HCT116 (cell line): ENCODE results near the gene DUOXA2. TPM values are rescaled to one million over a fixed set of nuclear protein-coding genes. Genes with fewer than 3 reads are reported as not detected.

Experiments
- ATAC-seq: fragments of 200-7000 bp; cut with Tn5 transposase; 2 replicates; pipeline ENCODE4 v1.9.1; 2020; ENCODE audit warnings: mild to moderate bottlenecking, moderate library complexity
- BruUV-seq: library from RNA; stranded (reverse); fragments of 400-500 nt; replicated peaks from 2 replicates; lab custom pipeline; 2021; lab: Mats Ljungman, UMichigan
- CTCF ChIA-PET: fragments of 300-600 bp; sonication (Branson Sonifier 250); formaldehyde crosslinking; loops from one replicate; lab custom pipeline; 2021; ENCODE audit warnings: antibody characterized with exemption; lab: Charles Lee
- POLR2A ChIA-PET: fragments of 300-600, 350-600 bp; sonication (Branson Sonifier 250); formaldehyde crosslinking; loops from one replicate; lab custom pipeline; 2021; ENCODE audit warnings: antibody characterized with exemption; lab: Charles Lee
- RAD21 ChIA-PET, 2 experiments: fragments of 300-600 bp; sonication (Branson Sonifier 250); formaldehyde crosslinking; loops; one replicate each; lab custom pipeline; 2023; ENCODE audit warnings: low total read pairs in 2 of 2; ENCODE audit not compliant: uncharacterized antibody in 2 of 2, unreplicated experiment in 2 of 2, low non-redundant PET in 1 of 2; lab: Charles Lee
- DNase-seq: peaks from one replicate; pipeline ENCODE4 v3.0.0-alpha.2; 2010; ENCODE audit warnings: low read depth, low spot score
- H2AFZ ChIP-seq: fragments of 200-600 bp; shearing (Covaris generic), sonication (generic); 2 replicates; pipeline ENCODE4 v1.6.1; 2017; ENCODE audit warnings: low read depth, mixed run types, mixed read lengths, antibody characterized with exemption, low read length; ENCODE audit not compliant: poor library complexity, severe bottlenecking
- H3K27ac ChIP-seq: 2 replicates; pipeline ENCODE4 v1.5.1; 2012; ENCODE audit warnings: low read depth, low read length
- H3K27me3 ChIP-seq: fragments of 200-600 bp; sonication (generic); 2 replicates; pipeline ENCODE4 v1.6.1; 2016; ENCODE audit warnings: mixed run types, low read length, mixed read lengths; ENCODE audit not compliant: insufficient read depth
- H3K36me3 ChIP-seq, 2 experiments: fragments of 200-500 bp in 1 of 2; fragments of 200-600 bp in 1 of 2; sonication (Bioruptor generic) in 1 of 2; sonication (generic) in 1 of 2; 2 replicates each; pipeline versions ENCODE4 v1.5.1 to v1.6.1; 2014 to 2016; ENCODE audit warnings: low read length in 2 of 2, inconsistent platforms in 1 of 2, mixed read lengths in 1 of 2, mixed run types in 1 of 2; ENCODE audit not compliant: insufficient read depth in 2 of 2, control insufficient read depth in 1 of 2
- H3K4me1 ChIP-seq, 2 experiments: fragments of 200-600 bp in 1 of 2; sonication (generic) in 1 of 2; 2 replicates each; pipeline versions ENCODE4 v1.5.1 to v1.6.1; 2012 to 2017; ENCODE audit warnings: low read length in 2 of 2, inconsistent platforms in 1 of 2, mild to moderate bottlenecking in 1 of 2, mixed read lengths in 1 of 2, mixed run types in 1 of 2, moderate library complexity in 1 of 2; ENCODE audit not compliant: insufficient read depth in 2 of 2, control insufficient read depth in 1 of 2
- H3K4me2 ChIP-seq: fragments of 200-600 bp; sonication (generic); 2 replicates; pipeline ENCODE4 v1.6.1; 2017; ENCODE audit warnings: mixed run types, low read length, mixed read lengths
- H3K4me3 ChIP-seq, 2 experiments: fragments of 200-600 bp in 1 of 2; sonication (generic) in 1 of 2; replicated peaks in 1 of 2; 2 replicates each; pipeline ENCODE4 v1.5.1; 2011 to 2016; ENCODE audit warnings: low read length in 2 of 2, control low read depth in 1 of 2, low read depth in 1 of 2, mild to moderate bottlenecking in 1 of 2, mixed read lengths in 1 of 2, mixed run types in 1 of 2
- H3K79me2 ChIP-seq: fragments of 200-600 bp; sonication (generic); 2 replicates; pipeline ENCODE4 v1.6.1; 2017; ENCODE audit warnings: mild to moderate bottlenecking, mixed run types, low read length, moderate library complexity, mixed read lengths; ENCODE audit not compliant: insufficient read depth
- H3K9ac ChIP-seq: fragments of 200-600 bp; sonication (generic); 2 replicates; pipeline ENCODE4 v1.6.1; 2016; ENCODE audit warnings: low read length, mixed read lengths
- H3K9me2 ChIP-seq: fragments of 200-600 bp; sonication (generic), shearing (Covaris generic); 2 replicates; pipeline ENCODE4 v1.6.1; 2017; ENCODE audit warnings: mixed run types, mild to moderate bottlenecking, moderate library complexity; ENCODE audit not compliant: insufficient read depth
- H3K9me3 ChIP-seq, 2 experiments: fragments of 200-500 bp in 1 of 2; fragments of 200-600 bp in 1 of 2; sonication (Bioruptor generic) in 1 of 2; sonication (generic) in 1 of 2; 2 replicates each; pipeline ENCODE4 v1.6.1; 2014 to 2017; ENCODE audit warnings: low read length in 2 of 2, mixed read lengths in 2 of 2, inconsistent platforms in 1 of 2, low read depth in 1 of 2, mild to moderate bottlenecking in 1 of 2, mixed run types in 1 of 2, moderate library complexity in 1 of 2; ENCODE audit not compliant: control insufficient read depth in 1 of 2, insufficient read depth in 1 of 2
- H4K20me1 ChIP-seq: fragments of 200-600 bp; sonication (generic), shearing (Covaris generic); 2 replicates; pipeline ENCODE4 v1.6.1; 2017; ENCODE audit warnings: mixed run types, mild to moderate bottlenecking, moderate library complexity; ENCODE audit not compliant: insufficient read depth
- CEBPB ChIP-seq: IDR thresholded peaks from 2 replicates; pipeline ENCODE4 v1.6.1; 2012; ENCODE audit warnings: low read depth
- EGR1 ChIP-seq: IDR thresholded peaks from 2 replicates; pipeline ENCODE4 v1.6.1; 2012; ENCODE audit warnings: low read depth
- ELF1 ChIP-seq: IDR thresholded peaks from 2 replicates; pipeline ENCODE4 v1.6.1; 2012; ENCODE audit warnings: low read depth, borderline replicate concordance
- EZH2 ChIP-seq: fragments of 200-600 bp; sonication (generic); IDR thresholded peaks from 2 replicates; pipeline ENCODE4 v1.6.1; 2017; ENCODE audit warnings: antibody characterized with exemption, mixed run types
- EZH2phosphoT487 ChIP-seq: fragments of 200-600 bp; IDR thresholded peaks from 2 replicates; pipeline ENCODE4 v1.6.1; 2018; ENCODE audit warnings: antibody characterized with exemption, borderline replicate concordance
- FOSL1 ChIP-seq: IDR thresholded peaks from 2 replicates; pipeline ENCODE4 v1.6.1; 2012; ENCODE audit warnings: low read depth
- JUND ChIP-seq: IDR thresholded peaks from 2 replicates; pipeline ENCODE4 v1.6.1; 2012
- POLR2A ChIP-seq: IDR thresholded peaks from 2 replicates; pipeline ENCODE4 v1.7.0; 2011; ENCODE audit warnings: borderline replicate concordance; ENCODE audit not compliant: insufficient read depth, insufficient read length; ENCODE audit errors: extremely low read depth
- POLR2AphosphoS5 ChIP-seq: IDR thresholded peaks from 2 replicates; pipeline ENCODE4 v1.6.1; 2011; ENCODE audit warnings: mild to moderate bottlenecking, low read depth, low read length, moderate library complexity
- RAD21 ChIP-seq: IDR thresholded peaks from 2 replicates; pipeline ENCODE4 v1.6.1; 2012; ENCODE audit warnings: low read depth, mild to moderate bottlenecking
- SP1 ChIP-seq: IDR thresholded peaks from 2 replicates; pipeline ENCODE4 v1.6.1; 2012; ENCODE audit warnings: low read depth
- TCF7L2 ChIP-seq: IDR thresholded peaks from 2 replicates; pipeline ENCODE4 v1.7.0; 2011; ENCODE audit warnings: borderline replicate concordance, inconsistent platforms; ENCODE audit not compliant: insufficient read depth, insufficient read length; ENCODE audit errors: extremely low read depth
- YY1 ChIP-seq: IDR thresholded peaks from 2 replicates; pipeline ENCODE4 v1.6.1; 2011; ENCODE audit warnings: low read length, low read depth, moderate library complexity, mild to moderate bottlenecking; ENCODE audit not compliant: insufficient replicate concordance; ENCODE audit errors: extremely low read depth
- intact Hi-C: fragments of 100-400 bp; cut with micrococcal nuclease; formaldehyde crosslinking; loops from 2 replicates; pipeline ENCODE4 v1.10.0; 2022
- total RNA-seq: library from RNA; stranded (reverse); gene quantifications from one replicate; pipeline ENCODE4 v1.2.1, GENCODE V29; 2021; ENCODE audit not compliant: unreplicated experiment
- TF ChIP-seq, protein P1 (sequence below): IDR thresholded peaks from 2 replicates; pipeline ENCODE4 v1.6.1; 2012; ENCODE audit warnings: low read depth
- TF ChIP-seq, protein P2 (sequence below): IDR thresholded peaks from 2 replicates; pipeline ENCODE4 v1.6.1; 2012
- TF ChIP-seq, protein P3 (sequence below): IDR thresholded peaks from 2 replicates; pipeline ENCODE4 v1.6.1; 2012
- TF ChIP-seq, protein P4 (sequence below): IDR thresholded peaks from 2 replicates; pipeline ENCODE4 v1.6.1; 2011; ENCODE audit warnings: mild to moderate bottlenecking, low read length, moderate library complexity; ENCODE audit not compliant: insufficient replicate concordance; ENCODE audit errors: extremely low read depth
- TF ChIP-seq, protein P5 (sequence below), 3 experiments: fragments of 200-600 bp in 1 of 3; sonication (generic) in 1 of 3; IDR thresholded peaks in 2 of 3; conservative IDR thresholded peaks in 1 of 3; 2 replicates each; pipeline ENCODE4 v1.5.1; 2012 to 2017; ENCODE audit warnings: low read depth in 2 of 3, low read length in 2 of 3, antibody characterized with exemption in 1 of 3, borderline replicate concordance in 1 of 3, control low read depth in 1 of 3, mild to moderate bottlenecking in 1 of 3, mixed read lengths in 1 of 3, mixed run types in 1 of 3, moderate library complexity in 1 of 3; ENCODE audit not compliant: insufficient read depth in 1 of 3

Gene DUOXA2
- total RNA-seq, 1 experiment from 2014 or later: not detected

DNA sequence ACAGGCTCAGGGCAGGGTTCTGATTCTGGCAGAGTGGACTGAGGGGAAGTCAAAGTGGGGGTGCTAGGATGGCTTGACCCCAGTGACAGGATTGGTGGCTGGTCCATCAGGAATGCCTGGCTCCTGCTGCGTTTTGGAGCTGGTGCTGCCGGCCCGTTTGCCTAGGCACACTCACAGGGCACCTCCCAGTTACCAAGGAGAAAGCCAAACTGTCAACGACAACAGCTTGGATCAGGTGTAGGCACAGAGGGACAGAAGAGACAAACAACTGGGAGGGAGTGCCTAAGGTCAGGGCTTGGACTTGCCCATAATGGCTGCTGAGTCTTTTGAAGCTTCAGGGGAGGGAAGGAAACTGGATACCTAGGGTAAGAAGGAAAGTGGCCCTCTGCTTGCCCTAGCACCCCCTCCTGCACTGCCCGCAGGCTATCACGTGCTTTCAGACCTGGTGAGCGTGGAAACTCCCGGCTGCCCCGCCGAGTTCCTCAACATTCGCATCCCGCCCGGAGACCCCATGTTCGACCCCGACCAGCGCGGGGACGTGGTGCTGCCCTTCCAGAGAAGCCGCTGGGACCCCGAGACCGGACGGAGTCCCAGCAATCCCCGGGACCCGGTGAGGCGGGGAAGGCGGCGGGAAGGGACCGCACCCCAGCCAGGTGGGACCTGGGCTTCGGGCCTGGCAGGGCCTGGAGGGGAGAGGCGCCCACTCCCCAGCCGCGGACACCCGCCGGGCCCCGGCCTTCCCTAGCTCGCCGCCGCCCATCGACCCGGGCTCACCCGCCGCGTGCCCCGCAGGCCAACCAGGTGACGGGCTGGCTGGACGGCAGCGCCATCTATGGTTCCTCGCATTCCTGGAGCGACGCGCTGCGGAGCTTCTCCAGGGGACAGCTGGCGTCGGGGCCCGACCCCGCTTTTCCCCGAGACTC, 20.8 kb downstream of the DUOXA2 start:
- RAD21 ChIA-PET: no interaction called here
- Histone ChIP-seq H3K27ac (no peak overlapping the region), H3K4me2 (no peak overlapping the region), H3K4me1 (peaks cover 6 to 7% of the 10 kb centered on the region in 2 experiments; a peak in 3 of 4 replicates), H4K20me1 (no peaks in the 10 kb centered on the region)
- POLR2A ChIA-PET: no interaction called here
- TF ChIP-seq JUND (no peak), EZH2 (no peak), EZH2phosphoT487 (no peak), TCF7L2 (no peak), FOSL1 (no peak), POLR2A (no peak), YY1 (no peak), SP1 (no peak), RAD21 (no peak), ELF1 (no peak), CEBPB (no peak), POLR2AphosphoS5 (no peak), EGR1 (no peak)
- TF ChIP-seq, protein P1, sequence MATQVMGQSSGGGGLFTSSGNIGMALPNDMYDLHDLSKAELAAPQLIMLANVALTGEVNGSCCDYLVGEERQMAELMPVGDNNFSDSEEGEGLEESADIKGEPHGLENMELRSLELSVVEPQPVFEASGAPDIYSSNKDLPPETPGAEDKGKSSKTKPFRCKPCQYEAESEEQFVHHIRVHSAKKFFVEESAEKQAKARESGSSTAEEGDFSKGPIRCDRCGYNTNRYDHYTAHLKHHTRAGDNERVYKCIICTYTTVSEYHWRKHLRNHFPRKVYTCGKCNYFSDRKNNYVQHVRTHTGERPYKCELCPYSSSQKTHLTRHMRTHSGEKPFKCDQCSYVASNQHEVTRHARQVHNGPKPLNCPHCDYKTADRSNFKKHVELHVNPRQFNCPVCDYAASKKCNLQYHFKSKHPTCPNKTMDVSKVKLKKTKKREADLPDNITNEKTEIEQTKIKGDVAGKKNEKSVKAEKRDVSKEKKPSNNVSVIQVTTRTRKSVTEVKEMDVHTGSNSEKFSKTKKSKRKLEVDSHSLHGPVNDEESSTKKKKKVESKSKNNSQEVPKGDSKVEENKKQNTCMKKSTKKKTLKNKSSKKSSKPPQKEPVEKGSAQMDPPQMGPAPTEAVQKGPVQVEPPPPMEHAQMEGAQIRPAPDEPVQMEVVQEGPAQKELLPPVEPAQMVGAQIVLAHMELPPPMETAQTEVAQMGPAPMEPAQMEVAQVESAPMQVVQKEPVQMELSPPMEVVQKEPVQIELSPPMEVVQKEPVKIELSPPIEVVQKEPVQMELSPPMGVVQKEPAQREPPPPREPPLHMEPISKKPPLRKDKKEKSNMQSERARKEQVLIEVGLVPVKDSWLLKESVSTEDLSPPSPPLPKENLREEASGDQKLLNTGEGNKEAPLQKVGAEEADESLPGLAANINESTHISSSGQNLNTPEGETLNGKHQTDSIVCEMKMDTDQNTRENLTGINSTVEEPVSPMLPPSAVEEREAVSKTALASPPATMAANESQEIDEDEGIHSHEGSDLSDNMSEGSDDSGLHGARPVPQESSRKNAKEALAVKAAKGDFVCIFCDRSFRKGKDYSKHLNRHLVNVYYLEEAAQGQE: no peak
- TF ChIP-seq, protein P2, sequence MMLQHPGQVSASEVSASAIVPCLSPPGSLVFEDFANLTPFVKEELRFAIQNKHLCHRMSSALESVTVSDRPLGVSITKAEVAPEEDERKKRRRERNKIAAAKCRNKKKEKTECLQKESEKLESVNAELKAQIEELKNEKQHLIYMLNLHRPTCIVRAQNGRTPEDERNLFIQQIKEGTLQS: no peak
- TF ChIP-seq, protein P3, sequence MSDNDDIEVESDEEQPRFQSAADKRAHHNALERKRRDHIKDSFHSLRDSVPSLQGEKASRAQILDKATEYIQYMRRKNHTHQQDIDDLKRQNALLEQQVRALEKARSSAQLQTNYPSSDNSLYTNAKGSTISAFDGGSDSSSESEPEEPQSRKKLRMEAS: no peak
- TF ChIP-seq, protein P4, sequence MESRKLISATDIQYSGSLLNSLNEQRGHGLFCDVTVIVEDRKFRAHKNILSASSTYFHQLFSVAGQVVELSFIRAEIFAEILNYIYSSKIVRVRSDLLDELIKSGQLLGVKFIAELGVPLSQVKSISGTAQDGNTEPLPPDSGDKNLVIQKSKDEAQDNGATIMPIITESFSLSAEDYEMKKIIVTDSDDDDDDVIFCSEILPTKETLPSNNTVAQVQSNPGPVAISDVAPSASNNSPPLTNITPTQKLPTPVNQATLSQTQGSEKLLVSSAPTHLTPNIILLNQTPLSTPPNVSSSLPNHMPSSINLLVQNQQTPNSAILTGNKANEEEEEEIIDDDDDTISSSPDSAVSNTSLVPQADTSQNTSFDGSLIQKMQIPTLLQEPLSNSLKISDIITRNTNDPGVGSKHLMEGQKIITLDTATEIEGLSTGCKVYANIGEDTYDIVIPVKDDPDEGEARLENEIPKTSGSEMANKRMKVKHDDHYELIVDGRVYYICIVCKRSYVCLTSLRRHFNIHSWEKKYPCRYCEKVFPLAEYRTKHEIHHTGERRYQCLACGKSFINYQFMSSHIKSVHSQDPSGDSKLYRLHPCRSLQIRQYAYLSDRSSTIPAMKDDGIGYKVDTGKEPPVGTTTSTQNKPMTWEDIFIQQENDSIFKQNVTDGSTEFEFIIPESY: no peak
- TF ChIP-seq, protein P5, sequence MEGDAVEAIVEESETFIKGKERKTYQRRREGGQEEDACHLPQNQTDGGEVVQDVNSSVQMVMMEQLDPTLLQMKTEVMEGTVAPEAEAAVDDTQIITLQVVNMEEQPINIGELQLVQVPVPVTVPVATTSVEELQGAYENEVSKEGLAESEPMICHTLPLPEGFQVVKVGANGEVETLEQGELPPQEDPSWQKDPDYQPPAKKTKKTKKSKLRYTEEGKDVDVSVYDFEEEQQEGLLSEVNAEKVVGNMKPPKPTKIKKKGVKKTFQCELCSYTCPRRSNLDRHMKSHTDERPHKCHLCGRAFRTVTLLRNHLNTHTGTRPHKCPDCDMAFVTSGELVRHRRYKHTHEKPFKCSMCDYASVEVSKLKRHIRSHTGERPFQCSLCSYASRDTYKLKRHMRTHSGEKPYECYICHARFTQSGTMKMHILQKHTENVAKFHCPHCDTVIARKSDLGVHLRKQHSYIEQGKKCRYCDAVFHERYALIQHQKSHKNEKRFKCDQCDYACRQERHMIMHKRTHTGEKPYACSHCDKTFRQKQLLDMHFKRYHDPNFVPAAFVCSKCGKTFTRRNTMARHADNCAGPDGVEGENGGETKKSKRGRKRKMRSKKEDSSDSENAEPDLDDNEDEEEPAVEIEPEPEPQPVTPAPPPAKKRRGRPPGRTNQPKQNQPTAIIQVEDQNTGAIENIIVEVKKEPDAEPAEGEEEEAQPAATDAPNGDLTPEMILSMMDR (IDR thresholded peaks at IDR 0.05 in 2 of 3, conservative IDR thresholded peaks at IDR 0.05 in 1 of 3; ENCODE audit: borderline replicate concordance in 1 of 3, insufficient read depth in 1 of 3, low read depth in 2 of 3, low read length in 2 of 3): no peak
- TF ChIP-seq, all 23 proteins: peak for 0
- Histone ChIP-seq H3K27me3 (no peaks in the 10 kb centered on the region), H3K9ac (no peak overlapping the region), H3K79me2 (no peaks in the 10 kb centered on the region), H3K9me3 (no peaks in the 10 kb centered on the region), H3K36me3 (peaks cover 0 to 5% of the 10 kb centered on the region in 2 experiments; a peak in 1 of 4 replicates), H2AFZ (no peak overlapping the region), H3K4me3 (no peak overlapping the region), H3K9me2 (no peaks in the 10 kb centered on the region)
- no peak for DNase-seq
- no TSS peak for BruUV-seq
- intact Hi-C loops: no loop called here
- no peak for ATAC-seq
- CTCF ChIA-PET: no interaction called here
